Stimulated activated naive CD8-positive, alpha-beta T cell treated with anti-CD3 and anti-CD28 coated beads, Interleukin-15, Interleukin-2, amounts not matched to agents 100 ng/mL and 50 ng/mL, for 24 hours (primary cell): Measurements from ENCODE around the gene STK4.

ENCODE experiments used
- H3K27ac Mint-ChIP-seq: one replicate; pipeline ENCODE4 v1.8.0; 2021; ENCODE audit warnings: mild to moderate bottlenecking, mixed read lengths
- H3K27me3 Mint-ChIP-seq: one replicate; pipeline ENCODE4 v1.8.0; 2021; ENCODE audit warnings: mixed read lengths
- H3K36me3 Mint-ChIP-seq: one replicate; pipeline ENCODE4 v1.8.0; 2021; ENCODE audit warnings: low read depth, mixed read lengths
- H3K4me1 Mint-ChIP-seq: one replicate; pipeline ENCODE4 v1.8.0; 2021; ENCODE audit warnings: low read depth, mixed read lengths
- H3K4me3 Mint-ChIP-seq: one replicate; pipeline ENCODE4 v1.8.0; 2021; ENCODE audit warnings: mild to moderate bottlenecking, mixed read lengths
- H3K9me3 Mint-ChIP-seq: one replicate; pipeline ENCODE4 v1.8.0; 2021; ENCODE audit warnings: mixed read lengths

STK4 gene

DNA sequence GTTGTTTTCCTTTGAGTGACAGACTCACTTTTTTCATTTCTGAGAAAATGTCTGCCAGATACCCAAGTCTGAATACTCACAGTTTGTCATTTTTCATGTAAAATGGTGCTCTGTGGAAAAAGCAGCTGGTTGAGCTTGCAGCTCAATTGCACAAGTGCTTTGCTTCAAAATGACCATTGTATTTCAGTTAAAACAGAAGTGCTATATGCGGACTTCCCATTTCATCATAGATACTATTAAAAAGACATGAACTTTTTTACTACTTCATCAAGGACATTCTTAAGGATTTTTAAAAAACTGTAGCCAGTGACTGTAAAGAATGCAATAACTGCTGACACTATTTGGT lies 73.1 kb downstream of the STK4 start:
- Mint-ChIP-seq H3K4me1 (peaks cover 96% of the 10 kb centered on the region), H3K36me3 (peaks cover 83% of the 10 kb centered on the region)

DNA sequence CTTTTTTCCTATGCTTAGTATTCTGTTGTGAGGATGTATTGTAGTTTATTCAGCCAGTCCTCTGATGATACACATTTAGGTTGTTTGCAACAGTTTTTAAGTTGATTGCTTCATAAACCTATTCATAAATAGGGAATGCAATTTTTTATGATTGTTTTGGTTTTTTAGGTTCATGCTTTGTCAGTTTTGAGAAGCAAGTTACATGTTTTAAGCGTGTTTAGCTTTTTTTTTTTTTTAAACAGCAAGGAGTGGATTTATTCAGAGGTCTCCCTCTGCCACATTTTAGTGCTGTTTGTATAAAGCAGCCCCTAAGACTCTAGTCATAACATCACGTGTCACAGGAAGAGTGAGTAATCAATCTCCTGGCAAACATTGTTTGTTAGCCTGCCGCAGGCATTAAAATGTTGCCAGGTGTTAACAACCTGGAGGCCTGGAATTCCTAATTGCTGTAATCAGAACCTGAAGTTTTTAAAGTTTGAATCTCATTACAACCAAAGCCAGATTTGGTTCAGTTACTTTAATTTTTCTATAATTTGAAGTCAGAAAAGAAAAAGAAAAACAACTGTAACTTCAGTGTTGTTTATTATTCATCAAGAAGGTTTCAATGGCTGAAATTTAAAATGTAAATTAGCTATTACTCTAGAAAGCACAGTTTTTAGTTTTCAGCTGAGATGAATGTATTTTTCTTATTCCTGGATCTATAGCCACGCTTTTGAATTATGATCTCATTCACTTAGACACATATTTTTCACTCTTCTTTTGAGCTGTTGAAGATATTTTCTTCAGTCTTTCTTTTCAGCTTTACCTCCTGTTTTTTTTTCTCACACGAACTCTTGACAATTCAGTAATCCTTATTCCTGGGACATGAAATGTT lies 75.4 kb downstream of the STK4 start:
- H3K4me1 Mint-ChIP-seq = peaks cover 85% of the 10 kb centered on the region
- peak overlapping the region; percentile 26 for H3K4me3 Mint-ChIP-seq
- H3K36me3 Mint-ChIP-seq = peaks cover 72% of the 10 kb centered on the region
- H3K27ac Mint-ChIP-seq = peak overlapping the region; percentile 86
- H3K27me3 Mint-ChIP-seq = no peaks in the 10 kb centered on the region
- H3K9me3 Mint-ChIP-seq = no peaks in the 10 kb centered on the region

More for the DNA sequence above, 73.1 kb downstream of the STK4 start:
- H3K27ac Mint-ChIP-seq = peak overlapping the region; percentile 75
- H3K4me3 Mint-ChIP-seq = no peak overlapping the region
- no peaks in the 10 kb centered on the region for H3K9me3 Mint-ChIP-seq
- no peaks in the 10 kb centered on the region for H3K27me3 Mint-ChIP-seq

DNA sequence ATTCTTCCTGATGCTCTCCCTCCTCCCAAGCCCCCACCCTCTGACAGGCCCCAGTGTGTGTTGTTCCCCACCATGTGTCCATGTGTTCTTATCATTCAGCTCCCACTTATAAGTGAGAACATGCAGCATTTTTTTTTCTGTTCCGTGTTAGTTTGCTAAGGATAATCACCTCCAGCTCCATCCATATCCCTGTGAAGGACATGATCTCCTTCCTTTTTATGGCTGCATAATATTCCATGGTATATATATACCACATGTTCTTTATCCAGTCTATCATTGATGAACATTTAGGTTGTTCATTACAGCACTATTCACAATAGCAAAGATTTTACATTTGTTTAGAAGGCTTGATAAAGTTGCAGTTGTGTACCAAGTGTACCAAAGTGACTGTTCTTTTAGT lies 76.7 kb downstream of the STK4 start:
- no peaks in the 10 kb centered on the region for H3K9me3 Mint-ChIP-seq
- no peaks in the 10 kb centered on the region for H3K27me3 Mint-ChIP-seq
- H3K4me1 Mint-ChIP-seq = peaks cover 81% of the 10 kb centered on the region
- peak overlapping the region; percentile 33 for H3K27ac Mint-ChIP-seq
- H3K36me3 Mint-ChIP-seq = peaks cover 68% of the 10 kb centered on the region
- no peak overlapping the region for H3K4me3 Mint-ChIP-seq

DNA sequence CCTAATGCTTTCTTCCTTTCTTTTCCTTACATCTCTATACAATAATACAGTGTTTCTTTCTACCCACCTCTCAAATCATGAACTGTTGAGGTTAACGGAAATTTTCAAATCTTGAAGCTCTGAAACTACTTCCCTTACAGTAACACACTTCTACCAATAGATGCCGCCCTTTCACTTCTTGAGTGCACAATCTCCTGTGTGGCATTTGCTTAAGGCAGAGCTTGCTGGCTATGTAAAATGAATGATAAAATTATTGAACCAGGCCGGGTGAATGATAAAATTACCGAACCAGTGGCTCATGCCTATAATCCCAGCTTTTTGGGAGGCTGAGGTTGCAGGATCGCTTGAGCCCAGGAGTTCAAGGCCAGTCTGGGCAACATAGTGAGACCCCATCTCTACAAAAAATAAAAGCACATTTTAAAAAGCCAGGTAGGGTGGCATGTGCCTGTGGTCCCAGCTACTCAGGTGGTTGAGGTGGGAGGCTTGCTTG lies 77.8 kb downstream of the STK4 start:
- no peaks in the 10 kb centered on the region for H3K27me3 Mint-ChIP-seq
- peaks cover 82% of the 10 kb centered on the region for H3K4me1 Mint-ChIP-seq
- peaks cover 77% of the 10 kb centered on the region for H3K36me3 Mint-ChIP-seq
- peak overlapping the region; percentile 86 for H3K27ac Mint-ChIP-seq
- no peaks in the 10 kb centered on the region for H3K9me3 Mint-ChIP-seq
- no peak overlapping the region for H3K4me3 Mint-ChIP-seq

DNA sequence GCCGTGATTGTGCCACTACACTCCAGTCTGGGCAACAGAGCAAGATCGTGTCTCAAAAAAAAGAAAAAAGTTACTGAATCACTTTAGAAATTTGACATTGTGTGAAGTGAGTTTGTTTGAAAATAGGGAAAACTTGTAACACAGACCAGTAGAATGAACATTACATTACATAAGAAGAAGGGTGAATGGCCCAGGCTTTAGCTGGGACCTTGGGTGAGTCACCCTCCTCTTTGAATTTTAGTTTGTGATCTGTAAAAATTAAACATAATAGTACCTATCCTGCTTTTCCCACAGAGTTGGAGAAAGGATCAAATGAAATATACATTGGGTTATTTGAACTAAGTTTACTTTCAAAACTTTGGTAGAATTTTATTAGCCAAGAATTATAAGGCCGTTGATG lies 78.3 kb downstream of the STK4 start:
- Mint-ChIP-seq H3K36me3 (peaks cover 77% of the 10 kb centered on the region), H3K4me3 (no peak overlapping the region), H3K27me3 (no peaks in the 10 kb centered on the region), H3K27ac (peak overlapping the region; percentile 86), H3K9me3 (no peaks in the 10 kb centered on the region), H3K4me1 (peaks cover 82% of the 10 kb centered on the region)

DNA sequence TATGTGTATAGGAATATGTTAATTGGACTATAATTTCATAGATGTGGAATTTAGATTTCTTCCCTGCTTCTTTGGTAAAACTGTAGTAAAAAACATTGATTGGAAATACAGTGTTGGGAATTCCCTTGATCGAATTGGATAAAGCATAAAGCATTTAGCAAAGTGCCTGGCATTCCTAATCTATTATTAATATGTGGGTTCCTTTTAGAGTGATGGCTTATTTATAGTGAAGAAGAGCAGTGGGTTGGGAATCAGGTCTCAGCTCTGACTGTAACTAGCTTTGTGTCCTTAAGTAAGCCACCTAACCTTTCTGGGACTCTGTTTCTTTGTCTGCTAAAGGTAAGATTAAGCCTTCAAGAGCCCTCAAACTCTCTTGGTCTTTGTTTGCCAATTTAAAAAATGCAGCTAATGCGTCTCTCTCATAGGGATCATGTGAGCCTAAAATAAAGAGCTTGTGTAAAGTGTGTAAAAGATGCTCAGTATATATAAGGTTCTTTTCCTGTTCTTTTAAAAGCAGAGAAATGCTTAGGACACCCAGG lies 81.3 kb downstream of the STK4 start:
- no peaks in the 10 kb centered on the region for H3K27me3 Mint-ChIP-seq
- H3K4me3 Mint-ChIP-seq = no peak overlapping the region
- H3K4me1 Mint-ChIP-seq = peaks cover 78% of the 10 kb centered on the region
- H3K27ac Mint-ChIP-seq = peak overlapping the region; percentile 53
- H3K9me3 Mint-ChIP-seq = no peaks in the 10 kb centered on the region
- peaks cover 65% of the 10 kb centered on the region for H3K36me3 Mint-ChIP-seq

DNA sequence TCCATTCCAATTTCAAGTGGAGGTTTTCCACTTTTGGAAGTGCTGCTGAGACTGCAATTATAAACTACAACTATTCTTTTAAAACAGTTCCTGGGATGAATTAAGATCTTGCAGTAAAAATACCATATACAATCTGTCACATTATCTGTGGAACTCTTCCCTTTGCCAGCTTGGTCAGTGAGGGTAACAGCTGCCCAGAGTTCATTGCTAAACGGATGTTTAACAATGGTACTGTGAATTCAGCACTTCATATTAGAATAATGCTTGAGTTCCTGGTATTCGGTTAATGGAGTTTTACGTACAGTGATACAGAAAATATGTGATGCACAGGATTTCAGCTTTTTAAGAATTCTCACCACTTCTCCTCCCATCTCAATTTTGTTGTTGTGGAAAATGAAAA lies 83.1 kb downstream of the STK4 start:
- H3K27me3 Mint-ChIP-seq = no peaks in the 10 kb centered on the region
- peak overlapping the region; percentile 79 for H3K27ac Mint-ChIP-seq
- H3K4me3 Mint-ChIP-seq = peak overlapping the region; percentile 46
- H3K4me1 Mint-ChIP-seq = peaks cover 78% of the 10 kb centered on the region
- H3K36me3 Mint-ChIP-seq = peaks cover 65% of the 10 kb centered on the region
- H3K9me3 Mint-ChIP-seq = no peaks in the 10 kb centered on the region

DNA sequence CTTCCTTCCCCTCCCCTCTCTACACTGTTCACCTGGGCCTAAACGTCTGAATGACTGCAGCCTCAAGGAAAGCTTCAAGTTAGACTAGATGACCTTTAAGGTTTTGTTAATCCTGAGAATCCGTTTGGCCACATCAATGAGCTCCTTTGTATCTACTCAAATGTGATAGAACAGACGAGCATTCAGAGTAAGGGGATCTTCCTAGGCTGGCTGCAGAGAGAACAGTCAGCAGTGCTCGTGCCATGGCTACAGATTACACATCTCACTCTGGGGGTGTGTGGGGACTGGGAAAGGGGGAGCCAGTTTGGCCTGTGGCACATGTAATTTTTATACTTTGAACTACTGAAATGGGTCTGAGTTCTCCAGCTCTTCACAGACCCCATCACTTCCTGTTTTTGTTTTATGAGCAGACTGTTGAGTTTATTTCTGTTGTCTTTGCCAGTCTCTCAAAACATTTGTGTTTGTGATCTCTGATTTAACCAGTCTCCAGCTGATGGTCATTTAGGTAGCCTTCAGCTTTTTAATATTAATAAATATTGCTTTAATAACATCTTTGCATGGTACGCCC lies 83.7 kb downstream of the STK4 start:
- peaks cover 80% of the 10 kb centered on the region for H3K4me1 Mint-ChIP-seq
- no peaks in the 10 kb centered on the region for H3K27me3 Mint-ChIP-seq
- peak overlapping the region; percentile 46 for H3K4me3 Mint-ChIP-seq
- H3K9me3 Mint-ChIP-seq = no peaks in the 10 kb centered on the region
- peak overlapping the region; percentile 79 for H3K27ac Mint-ChIP-seq
- peaks cover 69% of the 10 kb centered on the region for H3K36me3 Mint-ChIP-seq

DNA sequence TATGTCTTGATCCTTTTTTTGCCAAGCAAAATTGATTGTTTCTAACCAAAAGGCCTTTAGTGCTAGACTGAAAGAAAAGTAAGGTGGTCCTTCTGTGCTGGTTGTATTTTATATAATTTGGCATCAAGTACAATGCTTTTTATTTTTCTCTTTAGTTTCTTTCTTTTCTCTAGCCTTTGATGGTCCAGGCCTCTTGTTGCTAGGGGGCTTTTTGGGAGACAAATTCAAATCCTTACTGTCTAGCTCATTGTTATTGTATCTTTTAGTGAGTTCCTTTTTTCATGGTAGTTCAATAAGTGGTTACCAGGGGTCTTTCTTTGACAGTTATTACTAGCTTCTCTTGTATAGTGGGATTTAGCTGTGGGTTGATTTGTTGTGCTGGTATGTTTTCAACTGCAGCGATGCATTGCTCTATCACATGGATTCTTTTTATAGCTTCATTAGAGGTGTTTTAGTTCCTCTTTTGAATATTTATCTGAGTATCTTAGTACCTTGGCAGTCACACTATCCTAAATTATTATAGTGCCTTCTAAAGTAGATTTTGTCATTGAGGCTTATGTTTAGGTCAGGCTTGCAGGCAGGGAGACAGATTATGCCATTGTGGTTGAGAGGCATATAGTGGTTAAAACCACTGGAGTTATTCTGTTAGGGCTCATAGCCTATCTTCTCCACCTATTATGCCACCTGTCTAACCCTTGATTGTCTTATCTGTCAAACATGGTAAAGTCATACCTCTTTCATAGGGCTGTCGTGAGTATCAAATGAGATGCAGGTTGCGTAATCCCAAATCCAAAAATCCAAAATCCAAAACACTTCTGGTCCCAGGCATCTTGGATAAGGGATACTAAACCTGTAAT lies 85.1 kb downstream of the STK4 start:
- no peaks in the 10 kb centered on the region for H3K27me3 Mint-ChIP-seq
- H3K4me3 Mint-ChIP-seq = peak overlapping the region; percentile 51
- H3K27ac Mint-ChIP-seq = peak overlapping the region; percentile 85
- H3K36me3 Mint-ChIP-seq = peaks cover 78% of the 10 kb centered on the region
- H3K9me3 Mint-ChIP-seq = no peaks in the 10 kb centered on the region
- peaks cover 89% of the 10 kb centered on the region for H3K4me1 Mint-ChIP-seq

DNA sequence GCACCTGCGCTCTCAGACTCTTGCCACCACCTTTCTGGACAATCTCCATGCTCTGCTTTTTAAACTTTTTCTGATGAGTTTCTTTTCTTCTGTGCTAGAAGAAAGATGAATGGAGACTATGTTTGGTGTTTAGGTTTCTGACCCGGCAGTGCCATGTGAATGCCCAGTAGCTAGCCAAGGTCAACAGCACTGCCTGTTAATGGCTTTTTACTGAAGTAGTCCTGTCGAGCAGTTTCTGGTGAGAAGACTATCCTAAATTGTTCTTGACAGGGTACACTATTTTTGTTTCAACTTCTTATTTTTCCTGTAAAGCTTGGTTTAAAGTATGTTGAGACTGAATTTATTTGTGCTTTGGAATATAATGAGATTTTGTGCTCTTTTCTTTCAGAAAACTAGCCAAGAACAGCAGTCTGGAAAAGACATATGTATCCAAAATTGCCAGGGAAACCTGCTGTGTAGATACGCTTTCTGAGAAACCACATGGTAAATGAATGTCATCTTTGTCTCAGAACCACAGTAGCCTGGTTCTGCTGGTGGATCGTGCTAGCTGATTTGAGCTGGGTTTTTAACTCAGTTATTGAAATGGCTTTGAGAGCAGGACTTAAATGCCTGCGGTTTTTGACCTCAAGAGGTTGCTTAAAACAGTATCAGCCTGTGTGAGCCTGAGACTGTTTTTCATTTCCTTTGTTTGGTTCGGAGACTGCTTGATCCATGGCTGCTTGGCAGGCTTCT lies 86.6 kb downstream of the STK4 start:
- Mint-ChIP-seq H3K27me3 (no peaks in the 10 kb centered on the region), H3K27ac (peak overlapping the region; percentile 93), H3K4me1 (peaks cover 93% of the 10 kb centered on the region), H3K9me3 (no peaks in the 10 kb centered on the region), H3K4me3 (peak overlapping the region; percentile 55), H3K36me3 (peaks cover 81% of the 10 kb centered on the region)

DNA sequence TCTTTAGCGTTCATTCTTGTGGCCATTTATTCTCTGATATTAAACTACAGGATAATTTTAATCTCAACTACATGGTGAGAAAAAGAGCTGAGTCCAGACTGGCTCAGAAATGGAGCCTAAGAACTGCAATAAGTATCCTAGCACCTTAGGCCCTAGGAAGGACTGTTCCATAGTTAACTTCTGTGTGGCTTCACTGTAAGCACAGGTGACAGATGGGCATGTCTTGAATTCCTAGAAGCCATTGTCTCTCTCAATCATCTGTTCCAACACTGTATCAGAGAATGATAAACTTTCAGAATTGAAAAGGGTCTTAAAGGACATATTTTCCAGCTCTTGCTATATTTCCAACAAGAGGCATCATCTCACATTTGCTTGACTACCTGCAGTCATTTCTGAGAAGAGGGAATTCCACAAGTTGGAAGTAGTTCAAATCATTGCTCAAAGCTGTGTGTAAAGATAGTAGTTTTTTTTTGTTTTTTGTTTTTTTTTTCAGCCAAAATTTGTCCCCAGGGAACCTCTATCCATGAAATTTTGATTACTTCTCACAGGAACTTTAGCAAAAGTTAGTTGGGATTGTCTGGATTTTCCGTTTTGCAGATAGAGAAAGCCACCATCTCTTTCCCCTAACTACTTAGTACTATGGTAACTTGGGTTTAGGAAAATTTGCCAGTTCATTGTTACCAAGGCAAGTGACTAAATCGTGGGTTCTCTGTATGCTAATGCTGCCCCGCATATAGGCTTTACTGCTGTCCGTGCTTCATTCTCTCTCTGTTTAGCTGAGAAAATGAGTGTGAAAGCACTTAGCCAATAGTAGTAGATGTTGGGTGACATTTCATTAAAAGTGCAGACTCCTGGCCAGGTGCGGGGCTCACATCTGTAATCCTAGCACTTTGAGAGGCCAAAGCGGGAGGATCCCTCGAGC lies 87.4 kb downstream of the STK4 start:
- H3K4me1 Mint-ChIP-seq = peaks cover 93% of the 10 kb centered on the region
- H3K27me3 Mint-ChIP-seq = no peaks in the 10 kb centered on the region
- H3K27ac Mint-ChIP-seq = peak overlapping the region; percentile 93
- peaks cover 84% of the 10 kb centered on the region for H3K36me3 Mint-ChIP-seq
- H3K4me3 Mint-ChIP-seq = peak overlapping the region; percentile 55
- H3K9me3 Mint-ChIP-seq = no peaks in the 10 kb centered on the region

DNA sequence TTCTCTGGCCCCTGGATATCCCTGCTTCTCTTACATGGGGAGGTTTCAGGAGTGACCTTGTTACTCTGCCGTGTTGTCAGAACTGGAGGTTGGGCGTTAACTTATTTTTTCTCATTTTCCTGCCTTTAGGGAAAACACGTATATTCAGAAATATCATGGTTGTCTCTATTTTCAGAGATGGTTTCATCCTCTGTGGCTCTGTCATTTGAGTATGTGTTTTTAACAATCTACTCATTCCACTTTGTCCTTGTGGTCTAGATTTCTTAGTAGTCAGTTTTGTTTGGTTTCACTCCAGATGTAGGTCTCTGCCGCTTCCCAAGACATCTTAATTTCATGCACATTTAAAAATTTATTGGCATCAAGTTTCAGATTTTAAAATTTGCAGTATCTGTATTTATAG lies 88.7 kb downstream of the STK4 start:
- H3K27me3 Mint-ChIP-seq = no peaks in the 10 kb centered on the region
- H3K4me1 Mint-ChIP-seq = peaks cover 90% of the 10 kb centered on the region
- H3K27ac Mint-ChIP-seq = peak overlapping the region; percentile 72
- H3K4me3 Mint-ChIP-seq = no peak overlapping the region
- H3K36me3 Mint-ChIP-seq = peaks cover 81% of the 10 kb centered on the region
- H3K9me3 Mint-ChIP-seq = no peaks in the 10 kb centered on the region

DNA sequence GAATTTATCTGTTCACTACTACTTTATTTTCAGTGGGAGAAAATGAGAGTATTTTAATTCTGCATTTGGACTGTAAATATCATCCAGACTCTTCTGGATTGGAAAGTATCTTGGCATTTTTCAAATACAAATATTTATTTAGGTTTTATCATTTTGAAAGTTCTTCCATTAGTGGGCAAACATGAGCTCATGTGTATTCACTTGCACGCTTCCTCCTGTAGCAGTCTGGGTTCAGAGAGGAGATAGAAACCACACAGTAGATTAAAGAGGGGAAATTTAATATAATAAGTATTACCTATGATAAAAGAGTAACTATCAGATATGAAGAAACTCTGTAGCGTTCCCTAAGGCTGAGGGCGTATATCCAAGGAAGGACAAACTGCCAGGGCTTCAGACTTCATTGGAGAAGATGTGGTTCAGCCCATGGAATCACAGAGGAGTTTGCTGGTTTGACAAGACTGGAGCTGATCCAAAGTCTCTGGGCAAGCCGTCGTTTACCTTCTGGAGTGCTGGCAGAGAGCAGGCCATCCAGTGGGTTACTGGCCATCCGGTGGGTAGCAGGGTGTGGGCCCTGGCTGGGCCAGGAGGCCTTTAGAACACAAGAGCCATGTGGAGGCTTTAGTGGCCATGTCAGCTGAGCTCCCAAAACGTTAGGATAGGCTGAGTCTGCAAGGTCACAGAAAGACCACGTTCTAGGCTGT lies 90.3 kb downstream of the STK4 start:
- H3K36me3 Mint-ChIP-seq = peaks cover 89% of the 10 kb centered on the region
- no peak overlapping the region for H3K27ac Mint-ChIP-seq
- no peaks in the 10 kb centered on the region for H3K9me3 Mint-ChIP-seq
- no peak overlapping the region for H3K4me3 Mint-ChIP-seq
- H3K4me1 Mint-ChIP-seq = peaks cover 95% of the 10 kb centered on the region
- H3K27me3 Mint-ChIP-seq = no peaks in the 10 kb centered on the region
